Endothelial cell of umbilical vein (primary cell): Measurements from ENCODE around the gene CPZ. TPM values are rescaled to one million over a fixed set of nuclear protein-coding genes. Genes with fewer than 3 reads are reported as not detected.

Source experiments
- BruUV-seq: library from RNA; stranded (reverse); fragments of 400-500 nt; replicated peaks from 2 replicates; lab custom pipeline; 2021; lab: Mats Ljungman, UMichigan
- CTCF ChIA-PET: fragments of 300-600, 350-600 bp; sonication (Branson Sonifier 250); formaldehyde crosslinking; loops from one replicate; lab custom pipeline; 2021; ENCODE audit warnings: antibody characterized with exemption, inconsistent platforms; lab: Charles Lee
- POLR2A ChIA-PET: fragments of 300-600, 350-600 bp; sonication (Branson Sonifier 250); formaldehyde crosslinking; loops from one replicate; lab custom pipeline; 2021; ENCODE audit warnings: antibody characterized with exemption, inconsistent platforms; lab: Charles Lee
- DNase-seq: peaks from one replicate; pipeline ENCODE4 v3.0.0-alpha.2; 2011; ENCODE audit warnings: low read depth, low spot score
- FAIRE-seq: peaks from 2 replicates; lab custom pipeline; 2011; peaks lifted over from hg19 to GRCh38; lab: Jason Lieb, UNC
- H2AFZ ChIP-seq: 2 replicates; pipeline ENCODE4 v1.6.0; 2012; ENCODE audit warnings: low read depth, low read length, control low read depth, inconsistent platforms
- H3K27ac ChIP-seq: 2 replicates; pipeline ENCODE4 v1.5.1; 2011; ENCODE audit warnings: low read depth, mild to moderate bottlenecking, control low read depth, low read length, moderate library complexity; ENCODE audit not compliant: insufficient read depth
- H3K27me3 ChIP-seq, 2 experiments: 2 replicates each; pipeline versions ENCODE4 v1.6.0 to v1.6.1; 2011; ENCODE audit warnings: low read length in 2 of 2, mixed read lengths in 1 of 2; ENCODE audit not compliant: control insufficient read depth in 2 of 2, insufficient read depth in 2 of 2
- H3K36me3 ChIP-seq, 2 experiments: 2 replicates in 1 of 2; 3 replicates in 1 of 2; pipeline ENCODE4 v1.5.1; 2011; ENCODE audit warnings: low read length in 2 of 2, mild to moderate bottlenecking in 1 of 2, moderate library complexity in 1 of 2; ENCODE audit not compliant: control insufficient read depth in 2 of 2, insufficient read depth in 2 of 2; ENCODE audit errors: extremely low read depth in 1 of 2
- H3K4me1 ChIP-seq: 3 replicates; pipeline ENCODE4 v1.5.1; 2011; ENCODE audit warnings: mild to moderate bottlenecking, low read length; ENCODE audit not compliant: control insufficient read depth, insufficient read depth; ENCODE audit errors: extremely low read depth
- H3K4me2 ChIP-seq: 2 replicates; pipeline ENCODE4 v1.6.1; 2011; ENCODE audit warnings: low read length, control low read depth, mixed read lengths; ENCODE audit not compliant: insufficient read depth
- H3K4me3 ChIP-seq, 3 experiments: fragments of 200-600 bp in 1 of 3; sonication (generic), shearing (Covaris generic) in 1 of 3; replicated peaks in 1 of 3; 2 replicates each; pipeline ENCODE4 v1.5.1; 2011 to 2016; ENCODE audit warnings: control low read depth in 3 of 3, low read length in 3 of 3, mild to moderate bottlenecking in 2 of 3, inconsistent platforms in 1 of 3, low read depth in 1 of 3, moderate library complexity in 1 of 3; ENCODE audit not compliant: insufficient read depth in 1 of 3
- H3K79me2 ChIP-seq: 2 replicates; pipeline ENCODE4 v1.6.0; 2012; ENCODE audit warnings: low read length, inconsistent platforms; ENCODE audit not compliant: control insufficient read depth, insufficient read depth
- H3K9ac ChIP-seq: replicated peaks from 2 replicates; pipeline ENCODE3; 2011; ENCODE audit warnings: low read length, control low read depth; ENCODE audit not compliant: insufficient read depth; ENCODE audit errors: extremely low read depth
- H3K9me1 ChIP-seq: replicated peaks from 3 replicates; pipeline ENCODE4 v1.6.0; 2011; ENCODE audit warnings: mild to moderate bottlenecking, low read length; ENCODE audit not compliant: control insufficient read depth, insufficient read depth; ENCODE audit errors: extremely low read depth
- H3K9me3 ChIP-seq: replicated peaks from 2 replicates; pipeline ENCODE4 v1.5.1; 2012; ENCODE audit warnings: low read length, inconsistent platforms; ENCODE audit not compliant: control insufficient read depth, insufficient read depth
- H4K20me1 ChIP-seq: replicated peaks from 2 replicates; pipeline ENCODE3; 2011; ENCODE audit warnings: mild to moderate bottlenecking, low read length; ENCODE audit not compliant: control insufficient read depth, insufficient read depth; ENCODE audit errors: extremely low read depth
- CTCF ChIP-seq, 2 donors: IDR thresholded peaks; 1 replicate in 1 of 2; 2 replicates in 1 of 2; pipeline ENCODE4 v1.5.1; 2011; ENCODE audit warnings: low read length in 2 of 2, mild to moderate bottlenecking in 2 of 2, moderate library complexity in 2 of 2, control low read depth in 1 of 2, inconsistent platforms in 1 of 2, low read depth in 1 of 2; ENCODE audit not compliant: insufficient read depth in 1 of 2; ENCODE audit errors: extremely low read depth in 1 of 2
- EZH2 ChIP-seq: IDR thresholded peaks from 2 replicates; pipeline ENCODE4 v1.6.1; 2012; ENCODE audit warnings: borderline replicate concordance, low read depth, mild to moderate bottlenecking, moderate library complexity, low read length, inconsistent platforms; ENCODE audit not compliant: severe bottlenecking
- FOS ChIP-seq: IDR thresholded peaks from 2 replicates; pipeline ENCODE4 v1.6.1; 2011; ENCODE audit warnings: mild to moderate bottlenecking, low read length, moderate library complexity, borderline replicate concordance; ENCODE audit not compliant: insufficient read depth
- GATA2 ChIP-seq: IDR thresholded peaks from 2 replicates; pipeline ENCODE4 v1.7.0; 2011; ENCODE audit warnings: low read depth, mild to moderate bottlenecking, moderate library complexity, mixed read lengths, low read length; ENCODE audit not compliant: insufficient read length, insufficient read depth
- JUN ChIP-seq: IDR thresholded peaks from 2 replicates; pipeline ENCODE4 v1.6.1; 2011; ENCODE audit warnings: borderline replicate concordance, low read depth; ENCODE audit not compliant: insufficient read length, insufficient read depth
- MAX ChIP-seq: IDR thresholded peaks from 2 replicates; pipeline ENCODE4 v1.6.1; 2011; ENCODE audit not compliant: insufficient read depth, insufficient read length
- MYC ChIP-seq: IDR thresholded peaks from one replicate; pipeline ENCODE4 v1.6.1; 2011; ENCODE audit warnings: mild to moderate bottlenecking, low read depth, low read length
- POLR2A ChIP-seq: IDR thresholded peaks from 2 replicates; pipeline ENCODE4 v1.6.1; 2012; ENCODE audit warnings: low read depth, mild to moderate bottlenecking, control low read depth, low read length
- POLR2AphosphoS5 ChIP-seq: IDR thresholded peaks from 2 replicates; pipeline ENCODE4 v1.6.1; 2012; ENCODE audit warnings: low read depth, mild to moderate bottlenecking, control low read depth, low read length, moderate library complexity; ENCODE audit not compliant: insufficient read depth
- dilution Hi-C: fragments of 300-500 bp; cut with MboI; formaldehyde crosslinking; loops from one replicate; pipeline ENCODE4 v1.15.0; 2019; ENCODE audit warnings: low sequenced_read_pairs; ENCODE audit not compliant: extremely low pct_ligation_motif_present
- intact Hi-C: fragments of 100-400 bp; cut with micrococcal nuclease; formaldehyde crosslinking; loops from one replicate; pipeline ENCODE4 v1.10.0; 2022
- polyA plus RNA-seq, 4 experiments: library from polyadenylated mRNA; depleted of rRNA in 3 of 4; stranded (reverse) in 3 of 4; unstranded in 1 of 4; fragments of >200 nt; gene quantifications; 2 replicates each; pipeline versions ENCODE4 v1.2.1 to v1.2.3, GENCODE V29; 2011 to 2012; ENCODE audit warnings: missing spikeins in 1 of 4
- total RNA-seq: library from RNA; stranded (reverse); gene quantifications from 2 replicates; pipeline ENCODE4 v1.2.3, GENCODE V29; 2021

CPZ gene
- total and polyA plus RNA-seq, 2 donors (not counting 3 experiments of a cell fraction or from before 2014, with no cell fraction given), result not detected

- no TSS peak for BruUV-seq
- ChIA-PET CTCF (no interaction called here), POLR2A (no interaction called here)
Measured at GRCh38 chr4:8648296-8648695, 55.7 kb downstream of the CPZ start.

More at GRCh38 chr4:8648296-8648695, 55.7 kb downstream of the CPZ start:
- no peaks in the 10 kb centered on the region for H4K20me1 ChIP-seq
- no peaks in the 10 kb centered on the region for H3K9me3 ChIP-seq
- H3K79me2 ChIP-seq, result no peaks in the 10 kb centered on the region
- no peak overlapping the region for H3K9ac ChIP-seq
- H3K4me3 ChIP-seq, result no peak overlapping the region
- no peak for FAIRE-seq
- no peak overlapping the region for H3K4me2 ChIP-seq
- no peak overlapping the region for H3K27ac ChIP-seq
- intact Hi-C loops (no loop called here), dilution Hi-C loops (no loop called here)
- DNase-seq, result no peak
- no peaks in the 10 kb centered on the region for H3K36me3 ChIP-seq
- no peak overlapping the region for H2AFZ ChIP-seq
- no peaks in the 10 kb centered on the region for H3K27me3 ChIP-seq
- TF ChIP-seq EZH2 (no peak), FOS (no peak), POLR2AphosphoS5 (no peak), JUN (no peak), MYC (no peak), MAX (no peak), POLR2A (no peak), CTCF (IDR thresholded peaks at IDR 0.05; ENCODE audit: extremely low read depth in 1 of 2, insufficient read depth in 1 of 2, low read depth in 1 of 2, low read length in 2 of 2) (no peak), GATA2 (no peak)
- no peaks in the 10 kb centered on the region for H3K9me1 ChIP-seq
- H3K4me1 ChIP-seq, result no peaks in the 10 kb centered on the region
